OCI-LY3 (cell line): ENCODE data around the gene ZNF285.

ENCODE experiments used
- CTCF ChIP-seq: fragments of 200-600, 300-600 bp; sonication (generic); IDR thresholded peaks from 2 replicates; pipeline ENCODE4 v1.5.1; 2014; ENCODE audit warnings: antibody characterized with exemption, low read length, low read depth
- EZH2phosphoT487 ChIP-seq: fragments of 200-600 bp; shearing (Covaris generic); IDR thresholded peaks from 2 replicates; pipeline ENCODE4 v1.6.1; 2018; ENCODE audit warnings: antibody characterized with exemption, mixed run types, low read depth

- no peak for TF ChIP-seq CTCF
- no peak for TF ChIP-seq EZH2phosphoT487
Observed at GRCh38 chr19:44374789-44375188, 26.6 kb downstream of the ZNF285 start.
